Fibroblast of lung (primary cell): ENCODE measurements around the gene MTSS2.

Experiments used
- CTCF ChIP-seq, 2 donors: IDR thresholded peaks in 1 of 2; conservative IDR thresholded peaks in 1 of 2; 1 replicate in 1 of 2; 2 replicates in 1 of 2; pipeline ENCODE4 v1.5.1; 2011 to 2012; ENCODE audit warnings: low read length in 2 of 2, control low read depth in 1 of 2, inconsistent platforms in 1 of 2, low read depth in 1 of 2, mild to moderate bottlenecking in 1 of 2
- EZH2 ChIP-seq: IDR thresholded peaks from 2 replicates; pipeline ENCODE4 v1.5.1; 2012; ENCODE audit warnings: low read length, control low read depth, mild to moderate bottlenecking; ENCODE audit errors: missing control alignments

GRCh38 chr16:70723740-70724145, 37.9 kb upstream of the MTSS2 start:
- TF ChIP-seq CTCF (conservative IDR thresholded peaks at IDR 0.05 in 1 of 2, IDR thresholded peaks at IDR 0.05 in 1 of 2; ENCODE audit: low read depth in 1 of 2, low read length in 2 of 2) (no peak), EZH2 (no peak)
